Thyroid gland (tissue), 4 donors: ENCODE measurements around the gene SCPEP1. TPM values are rescaled to one million over a fixed set of nuclear protein-coding genes. Genes with fewer than 3 reads are reported as not detected.

ENCODE experiments used
- DNase-seq, 2 donors: peaks; one replicate each; pipeline ENCODE4 v3.0.0-alpha.2; 2019
- H3K27ac ChIP-seq, 3 donors: fragments of 200-600 bp; sonication (generic); 1 replicate in 2 of 3; 2 replicates in 1 of 3; pipeline ENCODE4 v1.5.1; 2016 to 2019; ENCODE audit warnings: mild to moderate bottlenecking in 1 of 3, moderate library complexity in 1 of 3
- H3K27me3 ChIP-seq: fragments of 200-600 bp; sonication (generic); one replicate; pipeline ENCODE4 v1.5.1; 2019
- H3K36me3 ChIP-seq, 2 donors: fragments of 200-600 bp; sonication (generic); one replicate each; pipeline ENCODE4 v1.5.1; 2016 to 2019
- H3K4me1 ChIP-seq, 2 donors: fragments of 200-600 bp; sonication (generic); one replicate each; pipeline ENCODE4 v1.5.1; 2017 to 2019
- H3K4me3 ChIP-seq, 3 donors: fragments of 200-600 bp; sonication (generic); replicated peaks in 1 of 3; 1 replicate in 2 of 3; 2 replicates in 1 of 3; pipeline ENCODE4 v1.5.1; 2016; ENCODE audit warnings: mild to moderate bottlenecking in 1 of 3
- H3K9me3 ChIP-seq: fragments of 200-600 bp; sonication (generic); one replicate; pipeline ENCODE4 v1.5.1; 2017
- CTCF ChIP-seq, 6 experiments: fragments of 200-600 bp in 3 of 6; fragments of 450-650 bp in 3 of 6; sonication (generic) in 3 of 6; IDR thresholded peaks; one replicate each; pipeline ENCODE4 v1.5.1; 2016 to 2019; ENCODE audit warnings: antibody characterized with exemption in 6 of 6, mild to moderate bottlenecking in 2 of 6, inconsistent platforms in 1 of 6, moderate library complexity in 1 of 6
- POLR2A ChIP-seq, 2 donors: fragments of 450-650 bp; IDR thresholded peaks; one replicate each; pipeline ENCODE4 v1.6.1; 2017; ENCODE audit warnings: antibody characterized with exemption in 2 of 2, mild to moderate bottlenecking in 2 of 2, moderate library complexity in 1 of 2
- WGBS, 2 donors: methylation state at CpG; one replicate each; pipeline ENCODE4 v1.1.5; 2017; 5-methylcytosine and 5-hydroxymethylcytosine counted together
- intact Hi-C: fragments of 100-400 bp; cut with DNase I; formaldehyde crosslinking; loops from one replicate; pipeline ENCODE4 v1.15.1; 2023
- total RNA-seq, 4 donors: library from RNA; depleted of rRNA; stranded (reverse); fragments of >200 nt; gene quantifications; one replicate each; pipeline ENCODE4 v1.2.3, GENCODE V29; 2016

Gene SCPEP1
- total RNA-seq, 4 donors from 2014 or later: 260 to 354 (median 284) TPM

- Histone ChIP-seq H3K36me3 (no peaks in the 10 kb centered on the region), H3K27me3 (no peaks in the 10 kb centered on the region), H3K9me3 (no peaks in the 10 kb centered on the region), H3K27ac (no peak overlapping the region), H3K4me1 (peaks cover 6 to 19% of the 10 kb centered on the region in 2 donors), H3K4me3 (no peak overlapping the region)
- TF ChIP-seq CTCF (IDR thresholded peaks at IDR 0.05): no peak
- TF ChIP-seq POLR2A (IDR thresholded peaks at IDR 0.05): no peak
- WGBS, 2 donors: 60 to 89% methylated on average over 3 of the region's 3 CpGs
- DNase-seq: no peak
- intact Hi-C loops: no loop called here
These were observed 42.3 kb downstream of the SCPEP1 start for GRCh38 chr17:57020208-57020607.

- Histone ChIP-seq H3K27ac (no peak overlapping the region), H3K4me3 (no peak overlapping the region), H3K27me3 (no peaks in the 10 kb centered on the region), H3K4me1 (peaks cover 6 to 14% of the 10 kb centered on the region in 2 donors), H3K36me3 (no peaks in the 10 kb centered on the region), H3K9me3 (no peaks in the 10 kb centered on the region)
- TF ChIP-seq CTCF (IDR thresholded peaks at IDR 0.05): no peak
- TF ChIP-seq POLR2A (IDR thresholded peaks at IDR 0.05): no peak
- intact Hi-C loops: no loop called here
- peak; percentile 47 to 49 for DNase-seq
- 47 to 61% methylated on average over 4 of the region's 4 CpGs for WGBS, 2 donors
These were observed 43.5 kb downstream of the SCPEP1 start for GRCh38 chr17:57021226-57021940.

- H3K27me3 ChIP-seq: no peaks in the 10 kb centered on the region
- peaks cover 0 to 6% of the 10 kb centered on the region in 2 donors for H3K4me1 ChIP-seq
- TF ChIP-seq POLR2A (IDR thresholded peaks at IDR 0.05) (no peak), CTCF (IDR thresholded peaks at IDR 0.05) (no peak)
- H3K27ac ChIP-seq: no peak overlapping the region
- intact Hi-C loops: no loop called here
- no peaks in the 10 kb centered on the region for H3K36me3 ChIP-seq
- no peaks in the 10 kb centered on the region for H3K9me3 ChIP-seq
- no peak overlapping the region for H3K4me3 ChIP-seq
- WGBS, 2 donors: 82 to 91% methylated on average over 1 of the region's 1 CpG
- no peak for DNase-seq
These were observed 47.9 kb downstream of the SCPEP1 start for GRCh38 chr17:57025876-57026275.

- no peaks in the 10 kb centered on the region for H3K9me3 ChIP-seq
- H3K27me3 ChIP-seq: no peaks in the 10 kb centered on the region
- H3K36me3 ChIP-seq: no peaks in the 10 kb centered on the region
- no peak for DNase-seq
- intact Hi-C loops: no loop called here
- no peak for TF ChIP-seq CTCF (IDR thresholded peaks at IDR 0.05)
- no peak for TF ChIP-seq POLR2A (IDR thresholded peaks at IDR 0.05)
- H3K27ac ChIP-seq: no peak overlapping the region
- H3K4me3 ChIP-seq: no peak overlapping the region
- peaks cover 10 to 17% of the 10 kb centered on the region in 2 donors for H3K4me1 ChIP-seq
- 96 to 100% methylated on average over 1 of the region's 1 CpG for WGBS, 2 donors
These were observed 49.9 kb downstream of the SCPEP1 start for GRCh38 chr17:57027852-57028251.

- no peaks in the 10 kb centered on the region for H3K27me3 ChIP-seq
- H3K9me3 ChIP-seq: no peaks in the 10 kb centered on the region
- H3K4me1 ChIP-seq: peaks cover 47 to 53% of the 10 kb centered on the region in 2 donors
- peak; percentile 84 to 86 for DNase-seq
- peak overlapping the region; percentile 90 to 95 (median 92) for H3K27ac ChIP-seq
- TF ChIP-seq CTCF (IDR thresholded peaks at IDR 0.05): no peak
- peak in 1 of 2 donors; percentile 24 for TF ChIP-seq POLR2A (IDR thresholded peaks at IDR 0.05)
- WGBS, 2 donors: 25 to 36% methylated on average over 8 of the region's 8 CpGs
- no peaks in the 10 kb centered on the region for H3K36me3 ChIP-seq
- intact Hi-C loops: no loop called here
- no peak overlapping the region for H3K4me3 ChIP-seq
These were observed 54.4 kb downstream of the SCPEP1 start for GRCh38 chr17:57032343-57032742.
